ENCODE data around the gene MCTS1. TPM values are rescaled to one million over a fixed set of nuclear protein-coding genes. Genes with fewer than 3 reads are reported as not detected.

The MCTS1 gene
- total RNA-seq, 1 donor from 2014 or later, result 28.4 TPM

GRCh38 chrX:120612086-120612485 is 8.2 kb downstream of the MCTS1 start:
- TF ChIP-seq CTCF (IDR thresholded peaks at IDR 0.05), result no peak
- ATAC-seq (no peak), DNase-seq (no peak)
- no peaks in the 10 kb centered on the region for H3K27me3 ChIP-seq
- no peak overlapping the region for H3K4me3 ChIP-seq
- no peak overlapping the region for H3K27ac ChIP-seq
- peaks cover 53% of the 10 kb centered on the region for H3K36me3 ChIP-seq
- H3K9me3 ChIP-seq, result no peaks in the 10 kb centered on the region
- no peaks in the 10 kb centered on the region for H3K4me1 ChIP-seq
- intact Hi-C loops (cut with DNase I), result no loop called here

GRCh38 chrX:120614816-120615215 is 10.9 kb downstream of the MCTS1 start:
- intact Hi-C loops (cut with DNase I), result no loop called here
- Histone ChIP-seq H3K4me1 (no peaks in the 10 kb centered on the region), H3K27me3 (no peaks in the 10 kb centered on the region), H3K4me3 (no peak overlapping the region), H3K36me3 (peaks cover 39% of the 10 kb centered on the region), H3K9me3 (no peaks in the 10 kb centered on the region), H3K27ac (no peak overlapping the region)
- ATAC-seq, result no peak
- no peak for TF ChIP-seq CTCF (IDR thresholded peaks at IDR 0.05)
- no peak for DNase-seq

- H3K27ac ChIP-seq, result no peak overlapping the region
- intact Hi-C loops (cut with DNase I), result no loop called here
- no peak for TF ChIP-seq CTCF (IDR thresholded peaks at IDR 0.05)
- no peak for ATAC-seq
- no peak overlapping the region for H3K4me3 ChIP-seq
- H3K9me3 ChIP-seq, result no peaks in the 10 kb centered on the region
- DNase-seq, result no peak
- peaks cover 28% of the 10 kb centered on the region for H3K36me3 ChIP-seq
- no peaks in the 10 kb centered on the region for H3K4me1 ChIP-seq
- no peaks in the 10 kb centered on the region for H3K27me3 ChIP-seq
Observed at GRCh38 chrX:120617996-120618630, 14.2 kb downstream of the MCTS1 start.

GRCh38 chrX:120625371-120625770 is 21.5 kb downstream of the MCTS1 start:
- no peaks in the 10 kb centered on the region for H3K9me3 ChIP-seq
- ATAC-seq (no peak), DNase-seq (no peak)
- intact Hi-C loops (cut with DNase I), result no loop called here
- H3K4me1 ChIP-seq, result no peaks in the 10 kb centered on the region
- H3K36me3 ChIP-seq, result no peaks in the 10 kb centered on the region
- H3K4me3 ChIP-seq, result no peak overlapping the region
- H3K27me3 ChIP-seq, result no peaks in the 10 kb centered on the region
- TF ChIP-seq CTCF (IDR thresholded peaks at IDR 0.05), result no peak
- H3K27ac ChIP-seq, result no peak overlapping the region

- Histone ChIP-seq H3K27ac (peak within 1 kb of the TSS; percentile 89), H3K4me3 (peak within 1 kb of the TSS; percentile 70), H3K36me3 (no peaks in the 10 kb centered on the region), H3K9me3 (no peaks in the 10 kb centered on the region), H3K4me1 (no peaks in the 10 kb centered on the region), H3K27me3 (no peaks in the 10 kb centered on the region)
- ATAC-seq (peak; percentile 100), DNase-seq (peak; percentile 96)
- no peak for TF ChIP-seq CTCF (IDR thresholded peaks at IDR 0.05)
- intact Hi-C loops (cut with DNase I), result no loop called here
Observed at GRCh38 chrX:120629667-120630537, 26.0 kb downstream of the MCTS1 start, which contains the start of gene C1GALT1C1. Gene C1GALT1C1, minus strand, starts transcription at chrX:120630054. Its CDS starts 2,888 bp downstream, at chrX:120627166.

Measured in upper lobe of right lung (tissue), 1 donor.